HCT116 (cell line): ENCODE results near the gene SLC6A12.

Experiments used
- CEBPB ChIP-seq: IDR thresholded peaks from 2 replicates; pipeline ENCODE4 v1.6.1; 2012; ENCODE audit warnings: low read depth
- EZH2 ChIP-seq: fragments of 200-600 bp; sonication (generic); IDR thresholded peaks from 2 replicates; pipeline ENCODE4 v1.6.1; 2017; ENCODE audit warnings: antibody characterized with exemption, mixed run types
- MAX ChIP-seq: IDR thresholded peaks from 2 replicates; pipeline ENCODE4 v1.6.1; 2012
- RAD21 ChIP-seq: IDR thresholded peaks from 2 replicates; pipeline ENCODE4 v1.6.1; 2012; ENCODE audit warnings: low read depth, mild to moderate bottlenecking
- YY1 ChIP-seq: IDR thresholded peaks from 2 replicates; pipeline ENCODE4 v1.6.1; 2011; ENCODE audit warnings: low read length, low read depth, moderate library complexity, mild to moderate bottlenecking; ENCODE audit not compliant: insufficient replicate concordance; ENCODE audit errors: extremely low read depth
- ZNF274 ChIP-seq: fragments of 200-500 bp; sonication (Bioruptor generic); IDR thresholded peaks from 2 replicates; pipeline ENCODE4 v1.6.1; 2014; ENCODE audit warnings: mild to moderate bottlenecking, low read depth, low read length, inconsistent platforms
- TF ChIP-seq, protein P1 (sequence below), 3 experiments: fragments of 200-600 bp in 1 of 3; sonication (generic) in 1 of 3; IDR thresholded peaks in 2 of 3; conservative IDR thresholded peaks in 1 of 3; 2 replicates each; pipeline ENCODE4 v1.5.1; 2012 to 2017; ENCODE audit warnings: low read depth in 2 of 3, low read length in 2 of 3, antibody characterized with exemption in 1 of 3, borderline replicate concordance in 1 of 3, control low read depth in 1 of 3, mild to moderate bottlenecking in 1 of 3, mixed read lengths in 1 of 3, mixed run types in 1 of 3, moderate library complexity in 1 of 3; ENCODE audit not compliant: insufficient read depth in 1 of 3
- TF ChIP-seq, protein P2 (sequence below): IDR thresholded peaks from 2 replicates; pipeline ENCODE4 v1.6.1; 2012

- TF ChIP-seq, protein P1, sequence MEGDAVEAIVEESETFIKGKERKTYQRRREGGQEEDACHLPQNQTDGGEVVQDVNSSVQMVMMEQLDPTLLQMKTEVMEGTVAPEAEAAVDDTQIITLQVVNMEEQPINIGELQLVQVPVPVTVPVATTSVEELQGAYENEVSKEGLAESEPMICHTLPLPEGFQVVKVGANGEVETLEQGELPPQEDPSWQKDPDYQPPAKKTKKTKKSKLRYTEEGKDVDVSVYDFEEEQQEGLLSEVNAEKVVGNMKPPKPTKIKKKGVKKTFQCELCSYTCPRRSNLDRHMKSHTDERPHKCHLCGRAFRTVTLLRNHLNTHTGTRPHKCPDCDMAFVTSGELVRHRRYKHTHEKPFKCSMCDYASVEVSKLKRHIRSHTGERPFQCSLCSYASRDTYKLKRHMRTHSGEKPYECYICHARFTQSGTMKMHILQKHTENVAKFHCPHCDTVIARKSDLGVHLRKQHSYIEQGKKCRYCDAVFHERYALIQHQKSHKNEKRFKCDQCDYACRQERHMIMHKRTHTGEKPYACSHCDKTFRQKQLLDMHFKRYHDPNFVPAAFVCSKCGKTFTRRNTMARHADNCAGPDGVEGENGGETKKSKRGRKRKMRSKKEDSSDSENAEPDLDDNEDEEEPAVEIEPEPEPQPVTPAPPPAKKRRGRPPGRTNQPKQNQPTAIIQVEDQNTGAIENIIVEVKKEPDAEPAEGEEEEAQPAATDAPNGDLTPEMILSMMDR (IDR thresholded peaks at IDR 0.05 in 2 of 3, conservative IDR thresholded peaks at IDR 0.05 in 1 of 3; ENCODE audit: borderline replicate concordance in 1 of 3, insufficient read depth in 1 of 3, low read depth in 2 of 3, low read length in 2 of 3) = no peak
- TF ChIP-seq ZNF274 (no peak), YY1 (no peak), MAX (no peak), RAD21 (no peak), EZH2 (no peak), CEBPB (no peak)
- TF ChIP-seq, protein P2, sequence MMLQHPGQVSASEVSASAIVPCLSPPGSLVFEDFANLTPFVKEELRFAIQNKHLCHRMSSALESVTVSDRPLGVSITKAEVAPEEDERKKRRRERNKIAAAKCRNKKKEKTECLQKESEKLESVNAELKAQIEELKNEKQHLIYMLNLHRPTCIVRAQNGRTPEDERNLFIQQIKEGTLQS = no peak
Measured at GRCh38 chr12:184811-185575, 29.0 kb downstream of the SLC6A12 start.
